OCI-LY7 (cell line): Measurements from ENCODE around the gene PIAS4. TPM values are rescaled to one million over a fixed set of nuclear protein-coding genes. Genes with fewer than 3 reads are reported as not detected.

ENCODE experiments used
- BruUV-seq: library from RNA; stranded (reverse); fragments of 400-500 nt; replicated peaks from 2 replicates; lab custom pipeline; 2021; lab: Mats Ljungman, UMichigan
- CTCF ChIA-PET: fragments of 300-600 bp; sonication (Branson Sonifier 250); formaldehyde crosslinking; loops from one replicate; lab custom pipeline; 2022; ENCODE audit warnings: antibody characterized with exemption; ENCODE audit not compliant: unreplicated experiment; lab: Charles Lee
- POLR2A ChIA-PET: fragments of 300-600 bp; sonication (Branson Sonifier 250); formaldehyde crosslinking; loops from one replicate; lab custom pipeline; 2022; ENCODE audit warnings: antibody characterized with exemption; lab: Charles Lee
- DNase-seq: peaks from one replicate; pipeline ENCODE4 v3.0.0-alpha.2; 2015; ENCODE audit warnings: low spot score
- H2AFZ ChIP-seq: fragments of 200-600 bp; sonication (generic), shearing (Covaris generic); 2 replicates; pipeline ENCODE4 v1.6.1; 2014; ENCODE audit warnings: mild to moderate bottlenecking, antibody characterized with exemption, low read length, moderate library complexity
- H3K27ac ChIP-seq: fragments of 200-600 bp; sonication (generic); 2 replicates; pipeline ENCODE4 v1.5.1; 2014; ENCODE audit warnings: mixed run types, low read depth, mild to moderate bottlenecking, moderate library complexity, low read length, inconsistent platforms; ENCODE audit not compliant: poor library complexity, severe bottlenecking
- H3K36me3 ChIP-seq: fragments of 200-600 bp; sonication (generic); 2 replicates; pipeline ENCODE4 v1.6.1; 2014; ENCODE audit warnings: mild to moderate bottlenecking, antibody characterized with exemption, low read length, moderate library complexity, mixed read lengths; ENCODE audit not compliant: insufficient read depth
- H3K4me1 ChIP-seq: fragments of 200-600 bp; sonication (generic); 2 replicates; pipeline ENCODE4 v1.5.1; 2014; ENCODE audit warnings: mild to moderate bottlenecking, low read length; ENCODE audit not compliant: insufficient read depth, poor library complexity, severe bottlenecking
- H3K4me2 ChIP-seq: fragments of 200-600 bp; sonication (generic); 2 replicates; pipeline ENCODE4 v1.6.1; 2014; ENCODE audit warnings: mild to moderate bottlenecking, low read length
- H3K4me3 ChIP-seq: fragments of 200-600 bp; sonication (generic); 2 replicates; pipeline ENCODE4 v1.5.1; 2014; ENCODE audit warnings: mild to moderate bottlenecking, low read depth, low read length; ENCODE audit not compliant: poor library complexity, severe bottlenecking
- H3K79me2 ChIP-seq: fragments of 200-600 bp; sonication (generic); 2 replicates; pipeline ENCODE4 v1.6.1; 2016; ENCODE audit warnings: low read depth, mild to moderate bottlenecking, low read length, moderate library complexity, mixed read lengths; ENCODE audit not compliant: insufficient read depth
- H3K9me2 ChIP-seq: fragments of 200-600 bp; sonication (generic); 2 replicates; pipeline ENCODE4 v1.6.1; 2016; ENCODE audit warnings: mild to moderate bottlenecking, low read length, mixed read lengths; ENCODE audit not compliant: insufficient read depth
- H3K9me3 ChIP-seq: fragments of 200-600 bp; sonication (generic); 2 replicates; pipeline ENCODE4 v1.6.1; 2014; ENCODE audit warnings: mild to moderate bottlenecking, mixed run types, low read length, mixed read lengths
- H4K20me1 ChIP-seq: fragments of 200-600 bp; sonication (generic); 2 replicates; pipeline ENCODE4 v1.6.1; 2014; ENCODE audit warnings: mild to moderate bottlenecking, antibody characterized with exemption, low read length, moderate library complexity, mixed read lengths; ENCODE audit not compliant: insufficient read depth
- CTCF ChIP-seq: fragments of 200-600 bp; sonication (generic); conservative IDR thresholded peaks from 2 replicates; pipeline ENCODE4 v1.5.1; 2014; ENCODE audit warnings: mild to moderate bottlenecking, antibody characterized with exemption, low read length, moderate library complexity, mixed read lengths
- EZH2phosphoT487 ChIP-seq: fragments of 200-600 bp; sonication (generic); IDR thresholded peaks from 2 replicates; pipeline ENCODE4 v1.6.1; 2018; ENCODE audit warnings: low read depth, borderline replicate concordance, mild to moderate bottlenecking, mixed run types, antibody characterized with exemption, low read length, moderate library complexity, mixed read lengths
- intact Hi-C: fragments of 100-400 bp; cut with micrococcal nuclease; formaldehyde crosslinking; loops from one replicate; pipeline ENCODE4 v1.10.0; 2022; ENCODE audit not compliant: unreplicated experiment
- total RNA-seq, 2 experiments: library from RNA; depleted of rRNA in 1 of 2; stranded (reverse); fragments of >200 nt in 1 of 2; shearing (Covaris generic) in 1 of 2; gene quantifications; 2 replicates each; pipeline ENCODE4 v1.2.3, GENCODE V29; 2014 to 2022

PIAS4 gene
- total RNA-seq, 2 experiments from 2014 or later = 25.3 to 35.0 TPM

GRCh38 chr19:3980353-3981251, 26.9 kb upstream of the PIAS4 start:
- Histone ChIP-seq H4K20me1 (peaks cover 60% of the 10 kb centered on the region), H3K9me3 (no peaks in the 10 kb centered on the region), H3K36me3 (peaks cover 96% of the 10 kb centered on the region), H3K4me2 (no peak overlapping the region), H2AFZ (no peak overlapping the region), H3K4me1 (peaks cover 12% of the 10 kb centered on the region), H3K4me3 (no peak overlapping the region), H3K27ac (no peak overlapping the region), H3K9me2 (no peaks in the 10 kb centered on the region), H3K79me2 (peaks cover 65% of the 10 kb centered on the region)
- intact Hi-C loops = no loop called here
- BruUV-seq = TSS peak; percentile 15
- POLR2A ChIA-PET = no interaction called here
- no peak for DNase-seq
- CTCF ChIA-PET = no interaction called here
- TF ChIP-seq EZH2phosphoT487 (no peak), CTCF (no peak)

- Histone ChIP-seq H3K79me2 (peaks cover 68% of the 10 kb centered on the region), H3K4me2 (no peak overlapping the region), H3K36me3 (peaks cover 88% of the 10 kb centered on the region), H3K9me2 (no peaks in the 10 kb centered on the region), H3K9me3 (no peaks in the 10 kb centered on the region), H2AFZ (no peak overlapping the region), H3K27ac (no peak overlapping the region), H4K20me1 (peaks cover 56% of the 10 kb centered on the region), H3K4me1 (peaks cover 14% of the 10 kb centered on the region), H3K4me3 (no peak overlapping the region)
- ChIA-PET CTCF (interaction anchor here (0.6 kb wide), 1 partner anchor 12 kb away, joined by 4 read pairs; no protein-coding TSS in a partner anchor), POLR2A (no interaction called here)
- TF ChIP-seq CTCF (no peak), EZH2phosphoT487 (no peak)
- no TSS peak for BruUV-seq
- intact Hi-C loops = no loop called here
- no peak for DNase-seq
Measured at GRCh38 chr19:3981373-3981735, 26.2 kb upstream of the PIAS4 start.
